ENCODE results near the gene A1BG. TPM values are rescaled to one million over a fixed set of nuclear protein-coding genes. Genes with fewer than 3 reads are reported as not detected.

The A1BG gene
- total and polyA plus RNA-seq, 7 experiments from 2014 or later, result 7.0 to 60.1 (median 16.2) TPM

DNA sequence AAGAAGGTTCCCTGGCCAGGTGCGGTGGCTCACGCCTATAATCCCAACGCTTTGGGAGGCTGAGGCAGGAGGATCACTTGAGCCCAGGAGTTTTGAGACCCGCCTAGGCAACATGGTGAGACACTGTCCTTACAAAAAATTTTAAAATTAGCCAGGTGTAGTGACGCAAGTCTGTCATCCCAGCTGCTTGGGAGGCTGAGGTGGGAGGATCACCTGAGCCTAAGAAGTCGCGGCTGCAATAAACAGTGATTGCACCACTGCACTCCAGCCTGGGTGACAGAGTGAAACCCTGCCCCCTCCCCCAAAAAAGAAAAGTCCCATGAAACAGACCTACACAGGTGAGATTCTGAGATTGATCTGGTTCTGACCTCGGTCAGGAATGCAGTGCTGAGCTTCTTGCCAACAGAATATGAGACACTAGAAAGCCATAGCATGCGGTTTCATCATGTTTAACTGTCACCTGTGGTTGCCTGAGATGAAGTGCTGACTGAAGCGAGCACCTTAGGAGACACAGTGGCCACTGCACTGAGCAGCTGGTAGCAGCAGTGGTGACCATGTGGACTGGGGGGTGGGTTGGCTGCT is 2.0 kb upstream of the A1BG start:
- POLR2A ChIA-PET, result interaction anchor here (0.6 to 3.4 kb wide), 4 partner anchors 8 to 172 kb away, joined by 3 to 12 read pairs (median 4); partner anchors contain the start of gene ZNF274
- peak overlapping the region; percentile 25 to 78 (median 60) for H3K4me3 Mint-ChIP-seq
- H3K27ac Mint-ChIP-seq, result peak overlapping the region in 2 of 9 donors; percentile 28 to 40
- CTCF ChIA-PET, result no interaction called here
- Histone ChIP-seq H3K4me1 (ENCODE audit: control insufficient read depth in 2 of 2, insufficient read depth in 2 of 2, low read length in 2 of 2) (peaks cover 0 to 6% of the 10 kb centered on the region in 2 donors), H3K4me3 (ENCODE audit: low read length) (no peak overlapping the region), H3K27ac (ENCODE audit: low read depth, low read length) (no peak overlapping the region), H3K36me3 (ENCODE audit: control insufficient read depth in 2 of 3, insufficient read depth in 3 of 3, low read length in 3 of 3) (no peaks in the 10 kb centered on the region), H3K27me3 (ENCODE audit: control insufficient read depth in 2 of 2, insufficient read depth in 2 of 2, low read length in 2 of 2) (no peaks in the 10 kb centered on the region), H3K9me3 (ENCODE audit: control insufficient read depth in 2 of 3, low read length in 3 of 3) (no peaks in the 10 kb centered on the region)
- peaks cover 0 to 6% (median 0%) of the 10 kb centered on the region in 5 donors for H3K36me3 Mint-ChIP-seq
- DNase-seq (no peak), ATAC-seq (no peak)
- peaks cover 2 to 22% (median 13%) of the 10 kb centered on the region in 7 donors for H3K4me1 Mint-ChIP-seq
- H3K27me3 Mint-ChIP-seq, result peaks cover 0 to 3% (median 0%) of the 10 kb centered on the region in 5 donors
- intact Hi-C loops (cut with micrococcal nuclease), result no loop called here
- H3K9me3 Mint-ChIP-seq, result no peaks in the 10 kb centered on the region

DNA sequence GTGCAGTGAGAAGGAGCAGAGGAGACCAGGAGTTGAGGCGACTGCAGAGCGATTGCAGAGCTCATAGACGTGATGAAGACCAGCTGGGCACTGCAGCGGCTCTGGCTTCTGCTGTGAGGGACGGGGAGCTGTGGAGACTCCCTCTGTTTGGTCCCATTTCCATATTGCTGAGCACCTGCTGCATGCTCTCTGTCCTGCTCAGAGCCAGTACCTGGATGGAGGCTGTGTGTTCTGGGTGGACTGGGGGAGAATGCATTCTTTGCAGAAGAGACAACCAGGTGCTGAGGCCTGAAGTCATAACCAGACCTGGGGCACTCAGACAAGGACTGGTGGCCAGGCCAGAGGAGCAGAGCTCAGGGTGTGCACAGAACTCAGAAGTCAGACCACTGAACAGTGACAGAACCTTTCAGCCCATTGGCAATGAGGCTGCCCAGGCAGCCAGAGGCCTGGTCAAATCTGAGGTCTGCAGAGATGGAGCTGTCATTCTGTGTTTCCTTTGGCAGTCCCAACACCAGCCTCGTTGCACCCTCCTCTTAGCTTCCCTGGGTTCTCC is 1.3 kb upstream of the A1BG start:
- Mint-ChIP-seq H3K9me3 (peaks cover 0 to 2% (median 0%) of the 10 kb centered on the region in 11 donors), H3K27ac (no peak overlapping the region), H3K36me3 (peaks cover 2 to 8% (median 3%) of the 10 kb centered on the region in 5 donors), H3K4me3 (peak overlapping the region in 4 of 10 donors; percentile 6 to 51 (median 20)), H3K27me3 (peaks cover 0 to 3% (median 0%) of the 10 kb centered on the region in 5 donors), H3K4me1 (peaks cover 4 to 25% (median 16%) of the 10 kb centered on the region in 7 donors)
- Histone ChIP-seq H3K4me3 (ENCODE audit: low read length) (no peak overlapping the region), H3K9me3 (ENCODE audit: control insufficient read depth in 2 of 3, low read length in 3 of 3) (no peaks in the 10 kb centered on the region), H3K27me3 (ENCODE audit: control insufficient read depth in 2 of 2, insufficient read depth in 2 of 2, low read length in 2 of 2) (no peaks in the 10 kb centered on the region), H3K4me1 (ENCODE audit: control insufficient read depth in 2 of 2, insufficient read depth in 2 of 2, low read length in 2 of 2) (peaks cover 0 to 6% of the 10 kb centered on the region in 2 donors), H3K36me3 (ENCODE audit: control insufficient read depth in 2 of 3, insufficient read depth in 3 of 3, low read length in 3 of 3) (no peaks in the 10 kb centered on the region), H3K27ac (ENCODE audit: low read depth, low read length) (no peak overlapping the region)
- DNase-seq (no peak), ATAC-seq (no peak)
- ChIA-PET CTCF (no interaction called here), POLR2A (interaction anchor here (0.6 to 3.4 kb wide), 2 partner anchors 8 to 32 kb away, joined by 3 to 12 read pairs; no protein-coding TSS in a partner anchor)
- intact Hi-C loops (cut with micrococcal nuclease), result no loop called here

- DNase-seq, result no peak
- no peaks in the 10 kb centered on the region for H3K27me3 ChIP-seq (ENCODE audit: control insufficient read depth in 2 of 2, insufficient read depth in 2 of 2, low read length in 2 of 2)
- Mint-ChIP-seq H3K27ac (no peak overlapping the region), H3K9me3 (peaks cover 0 to 3% (median 0%) of the 10 kb centered on the region in 11 donors), H3K27me3 (peaks cover 0 to 5% (median 0%) of the 10 kb centered on the region in 5 donors), H3K4me1 (peaks cover 6 to 29% (median 18%) of the 10 kb centered on the region in 7 donors), H3K36me3 (peaks cover 3 to 10% (median 6%) of the 10 kb centered on the region in 5 donors), H3K4me3 (peak overlapping the region in 3 of 10 donors; percentile 16 to 51 (median 25))
- intact Hi-C loops (cut with micrococcal nuclease), result no loop called here
- H3K27ac ChIP-seq (ENCODE audit: low read depth, low read length), result no peak overlapping the region
- H3K9me3 ChIP-seq (ENCODE audit: control insufficient read depth in 2 of 3, low read length in 3 of 3), result no peaks in the 10 kb centered on the region
- ATAC-seq, result no peak
- no peaks in the 10 kb centered on the region for H3K36me3 ChIP-seq (ENCODE audit: control insufficient read depth in 2 of 3, insufficient read depth in 3 of 3, low read length in 3 of 3)
- H3K4me3 ChIP-seq (ENCODE audit: low read length), result no peak overlapping the region
- CTCF ChIA-PET, result no interaction called here
- POLR2A ChIA-PET, result no interaction called here
- peaks cover 0 to 6% of the 10 kb centered on the region in 2 donors for H3K4me1 ChIP-seq (ENCODE audit: control insufficient read depth in 2 of 2, insufficient read depth in 2 of 2, low read length in 2 of 2)
Observed at GRCh38 chr19:58353717-58354477, 605 bp upstream of the A1BG start.

- DNase-seq, result no peak
- no peak overlapping the region for H3K27ac ChIP-seq (ENCODE audit: low read depth, low read length)
- H3K4me1 ChIP-seq (ENCODE audit: control insufficient read depth in 2 of 2, insufficient read depth in 2 of 2, low read length in 2 of 2), result peaks cover 4 to 7% of the 10 kb centered on the region in 2 donors
- H3K4me3 ChIP-seq (ENCODE audit: low read length), result no peak overlapping the region
- Mint-ChIP-seq H3K4me3 (peak overlapping the region in 1 of 10 donors; percentile 1), H3K27ac (peak overlapping the region in 1 of 9 donors; percentile 54), H3K36me3 (peaks cover 3 to 12% (median 6%) of the 10 kb centered on the region in 5 donors), H3K4me1 (peaks cover 14 to 39% (median 30%) of the 10 kb centered on the region in 7 donors), H3K9me3 (peaks cover 0 to 3% (median 0%) of the 10 kb centered on the region in 11 donors), H3K27me3 (peaks cover 0 to 5% (median 0%) of the 10 kb centered on the region in 5 donors)
- CTCF ChIA-PET, result no interaction called here
- no peaks in the 10 kb centered on the region for H3K36me3 ChIP-seq (ENCODE audit: control insufficient read depth in 2 of 3, insufficient read depth in 3 of 3, low read length in 3 of 3)
- no peak for ATAC-seq
- POLR2A ChIA-PET, result no interaction called here
- H3K9me3 ChIP-seq (ENCODE audit: control insufficient read depth in 2 of 3, low read length in 3 of 3), result no peaks in the 10 kb centered on the region
- no peaks in the 10 kb centered on the region for H3K27me3 ChIP-seq (ENCODE audit: control insufficient read depth in 2 of 2, insufficient read depth in 2 of 2, low read length in 2 of 2)
- intact Hi-C loops (cut with micrococcal nuclease), result no loop called here
Observed at GRCh38 chr19:58351990-58352755, 1.1 kb downstream of the A1BG start.

- no peak overlapping the region for H3K27ac ChIP-seq (ENCODE audit: low read depth, low read length)
- peaks cover 0 to 5% (median 0%) of the 10 kb centered on the region in 5 donors for H3K27me3 Mint-ChIP-seq
- H3K4me3 ChIP-seq (ENCODE audit: low read length), result no peak overlapping the region
- H3K4me1 Mint-ChIP-seq, result peaks cover 14 to 40% (median 30%) of the 10 kb centered on the region in 7 donors
- DNase-seq (no peak), ATAC-seq (no peak)
- POLR2A ChIA-PET, result no interaction called here
- peaks cover 0 to 7% of the 10 kb centered on the region in 2 donors for H3K4me1 ChIP-seq (ENCODE audit: control insufficient read depth in 2 of 2, insufficient read depth in 2 of 2, low read length in 2 of 2)
- H3K27ac Mint-ChIP-seq, result no peak overlapping the region
- H3K36me3 Mint-ChIP-seq, result peaks cover 3 to 12% (median 6%) of the 10 kb centered on the region in 5 donors
- H3K27me3 ChIP-seq (ENCODE audit: control insufficient read depth in 2 of 2, insufficient read depth in 2 of 2, low read length in 2 of 2), result no peaks in the 10 kb centered on the region
- H3K36me3 ChIP-seq (ENCODE audit: control insufficient read depth in 2 of 3, insufficient read depth in 3 of 3, low read length in 3 of 3), result no peaks in the 10 kb centered on the region
- no peak overlapping the region for H3K4me3 Mint-ChIP-seq
- peaks cover 0 to 3% (median 0%) of the 10 kb centered on the region in 11 donors for H3K9me3 Mint-ChIP-seq
- H3K9me3 ChIP-seq (ENCODE audit: control insufficient read depth in 2 of 3, low read length in 3 of 3), result no peaks in the 10 kb centered on the region
- CTCF ChIA-PET, result no interaction called here
- intact Hi-C loops (cut with micrococcal nuclease), result no loop called here
Observed at GRCh38 chr19:58351558-58351878, 1.8 kb downstream of the A1BG start.

- Histone ChIP-seq H3K27ac (ENCODE audit: low read depth, low read length) (no peak overlapping the region), H3K27me3 (ENCODE audit: control insufficient read depth in 2 of 2, insufficient read depth in 2 of 2, low read length in 2 of 2) (no peaks in the 10 kb centered on the region), H3K4me1 (ENCODE audit: control insufficient read depth in 2 of 2, insufficient read depth in 2 of 2, low read length in 2 of 2) (peaks cover 0 to 7% of the 10 kb centered on the region in 2 donors), H3K9me3 (ENCODE audit: control insufficient read depth in 2 of 3, low read length in 3 of 3) (no peaks in the 10 kb centered on the region), H3K36me3 (ENCODE audit: control insufficient read depth in 2 of 3, insufficient read depth in 3 of 3, low read length in 3 of 3) (no peaks in the 10 kb centered on the region), H3K4me3 (ENCODE audit: low read length) (no peak overlapping the region)
- peaks cover 0 to 4% (median 0%) of the 10 kb centered on the region in 11 donors for H3K9me3 Mint-ChIP-seq
- ChIA-PET CTCF (no interaction called here), POLR2A (interaction anchor here (1.2 kb wide), 1 partner anchor 11 kb away, joined by 4 read pairs; no protein-coding TSS in a partner anchor)
- H3K27ac Mint-ChIP-seq, result no peak overlapping the region
- ATAC-seq (no peak), DNase-seq (no peak)
- H3K4me3 Mint-ChIP-seq, result no peak overlapping the region
- peaks cover 16 to 43% (median 30%) of the 10 kb centered on the region in 7 donors for H3K4me1 Mint-ChIP-seq
- H3K36me3 Mint-ChIP-seq, result peaks cover 3 to 13% (median 6%) of the 10 kb centered on the region in 5 donors
- intact Hi-C loops (cut with micrococcal nuclease), result no loop called here
- H3K27me3 Mint-ChIP-seq, result peaks cover 0 to 5% (median 0%) of the 10 kb centered on the region in 5 donors
Observed at GRCh38 chr19:58350871-58351557, 2.3 kb downstream of the A1BG start.
